Tibial nerve (tissue), 4 donors: ENCODE data around the gene PRRC2B.

Experiments
- CTCF ChIP-seq, 5 experiments: fragments of 200-600 bp in 3 of 5; fragments of 450-650 bp in 2 of 5; sonication (generic) in 3 of 5; IDR thresholded peaks; one replicate each; pipeline ENCODE4 v1.5.1; 2016 to 2019; ENCODE audit warnings: antibody characterized with exemption in 5 of 5, mild to moderate bottlenecking in 3 of 5, moderate library complexity in 2 of 5
- EP300 ChIP-seq, 2 donors: sonication (generic); formaldehyde crosslinking; IDR thresholded peaks; one replicate each; pipeline ENCODE4 v1.6.1; 2017; ENCODE audit warnings: antibody characterized with exemption in 2 of 2, mild to moderate bottlenecking in 1 of 2
- POLR2A ChIP-seq, 2 donors: fragments of 450-650 bp; IDR thresholded peaks; one replicate each; pipeline ENCODE4 v1.6.1; 2017; ENCODE audit warnings: antibody characterized with exemption in 2 of 2, mild to moderate bottlenecking in 2 of 2, moderate library complexity in 2 of 2

- TF ChIP-seq CTCF (IDR thresholded peaks at IDR 0.05) (no peak), POLR2A (IDR thresholded peaks at IDR 0.05) (no peak), EP300 (IDR thresholded peaks at IDR 0.05) (no peak)
These were observed 35.5 kb downstream of the PRRC2B start for GRCh38 chr9:131429121-131430012.
